ENCODE measurements around the gene PDCD5.

Gene PDCD5

GRCh38 chr19:32606289-32606688, 25.3 kb downstream of the PDCD5 start:
- H3K4me3 ChIP-seq (replicated peaks; ENCODE audit: insufficient read depth, low read length) = no peak overlapping the region
- no peaks in the 10 kb centered on the region for H3K27me3 ChIP-seq (ENCODE audit: insufficient read depth, poor library complexity, severe bottlenecking)
- TF ChIP-seq GABPA (IDR thresholded peaks at IDR 0.05; ENCODE audit: low read depth) (no peak), REST (IDR thresholded peaks at IDR 0.05; ENCODE audit: insufficient replicate concordance, low read depth) (no peak), SPI1 (IDR thresholded peaks at IDR 0.05; ENCODE audit: borderline replicate concordance, low read depth) (no peak), POLR2AphosphoS5 (IDR thresholded peaks at IDR 0.05; ENCODE audit: low read depth) (no peak)
- TF ChIP-seq, protein P1, sequence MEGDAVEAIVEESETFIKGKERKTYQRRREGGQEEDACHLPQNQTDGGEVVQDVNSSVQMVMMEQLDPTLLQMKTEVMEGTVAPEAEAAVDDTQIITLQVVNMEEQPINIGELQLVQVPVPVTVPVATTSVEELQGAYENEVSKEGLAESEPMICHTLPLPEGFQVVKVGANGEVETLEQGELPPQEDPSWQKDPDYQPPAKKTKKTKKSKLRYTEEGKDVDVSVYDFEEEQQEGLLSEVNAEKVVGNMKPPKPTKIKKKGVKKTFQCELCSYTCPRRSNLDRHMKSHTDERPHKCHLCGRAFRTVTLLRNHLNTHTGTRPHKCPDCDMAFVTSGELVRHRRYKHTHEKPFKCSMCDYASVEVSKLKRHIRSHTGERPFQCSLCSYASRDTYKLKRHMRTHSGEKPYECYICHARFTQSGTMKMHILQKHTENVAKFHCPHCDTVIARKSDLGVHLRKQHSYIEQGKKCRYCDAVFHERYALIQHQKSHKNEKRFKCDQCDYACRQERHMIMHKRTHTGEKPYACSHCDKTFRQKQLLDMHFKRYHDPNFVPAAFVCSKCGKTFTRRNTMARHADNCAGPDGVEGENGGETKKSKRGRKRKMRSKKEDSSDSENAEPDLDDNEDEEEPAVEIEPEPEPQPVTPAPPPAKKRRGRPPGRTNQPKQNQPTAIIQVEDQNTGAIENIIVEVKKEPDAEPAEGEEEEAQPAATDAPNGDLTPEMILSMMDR (IDR thresholded peaks at IDR 0.05; ENCODE audit: insufficient read depth, low read length) = no peak
- no peak for DNase-seq (ENCODE audit: low read depth in 1 of 2, low spot score in 1 of 2)
- no peak overlapping the region for H3K27ac ChIP-seq (replicated peaks)

- H3K27ac ChIP-seq (replicated peaks) = no peak overlapping the region
- no peak overlapping the region for H3K4me3 ChIP-seq (replicated peaks; ENCODE audit: insufficient read depth, low read length)
- no peak for DNase-seq (ENCODE audit: low read depth in 1 of 2, low spot score in 1 of 2)
- no peaks in the 10 kb centered on the region for H3K27me3 ChIP-seq (ENCODE audit: insufficient read depth, poor library complexity, severe bottlenecking)
- TF ChIP-seq SPI1 (IDR thresholded peaks at IDR 0.05; ENCODE audit: borderline replicate concordance, low read depth) = no peak
- no peak for TF ChIP-seq POLR2AphosphoS5 (IDR thresholded peaks at IDR 0.05; ENCODE audit: low read depth)
- no peak for TF ChIP-seq GABPA (IDR thresholded peaks at IDR 0.05; ENCODE audit: low read depth)
- TF ChIP-seq, protein P1 (IDR thresholded peaks at IDR 0.05; ENCODE audit: insufficient read depth, low read length) = no peak
Measured at GRCh38 chr19:32607479-32607878, 26.5 kb downstream of the PDCD5 start.

- no peak overlapping the region for H3K4me3 ChIP-seq (replicated peaks; ENCODE audit: insufficient read depth, low read length)
- H3K27me3 ChIP-seq (ENCODE audit: insufficient read depth, poor library complexity, severe bottlenecking) = no peaks in the 10 kb centered on the region
- H3K27ac ChIP-seq (replicated peaks) = no peak overlapping the region
- TF ChIP-seq GABPA (IDR thresholded peaks at IDR 0.05; ENCODE audit: low read depth) = no peak
- TF ChIP-seq, protein P1 (IDR thresholded peaks at IDR 0.05; ENCODE audit: insufficient read depth, low read length) = no peak
- TF ChIP-seq SPI1 (IDR thresholded peaks at IDR 0.05; ENCODE audit: borderline replicate concordance, low read depth) = no peak
- no peak for TF ChIP-seq POLR2AphosphoS5 (IDR thresholded peaks at IDR 0.05; ENCODE audit: low read depth)
- TF ChIP-seq REST (IDR thresholded peaks at IDR 0.05; ENCODE audit: insufficient replicate concordance, low read depth) = no peak
- DNase-seq (ENCODE audit: low read depth in 1 of 2, low spot score in 1 of 2) = no peak
Measured at GRCh38 chr19:32611161-32611560, 30.2 kb downstream of the PDCD5 start.

DNA sequence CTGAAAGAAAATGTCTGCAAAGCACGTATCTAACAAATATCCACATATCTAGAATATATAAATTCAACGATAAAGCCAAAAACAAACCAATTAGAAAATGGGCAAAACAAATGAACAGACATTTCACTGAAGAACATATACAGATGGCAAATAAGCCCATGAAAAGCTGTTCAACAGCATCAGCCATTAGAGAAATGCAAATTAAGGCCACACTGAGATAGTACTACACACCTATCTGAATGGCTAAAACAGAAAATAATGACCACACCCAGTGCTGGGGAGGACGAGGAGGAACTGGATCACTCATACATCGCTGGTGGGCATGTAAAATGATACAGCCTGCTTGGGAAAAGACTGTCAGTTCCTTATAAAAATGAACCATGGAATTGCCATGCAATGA, 32.0 kb downstream of the PDCD5 start:
- TF ChIP-seq SPI1 (IDR thresholded peaks at IDR 0.05; ENCODE audit: borderline replicate concordance, low read depth) (no peak), REST (IDR thresholded peaks at IDR 0.05; ENCODE audit: insufficient replicate concordance, low read depth) (no peak), POLR2AphosphoS5 (IDR thresholded peaks at IDR 0.05; ENCODE audit: low read depth) (no peak), GABPA (IDR thresholded peaks at IDR 0.05; ENCODE audit: low read depth) (no peak)
- TF ChIP-seq, protein P1 (IDR thresholded peaks at IDR 0.05; ENCODE audit: insufficient read depth, low read length) = no peak
- DNase-seq (ENCODE audit: low read depth in 1 of 2, low spot score in 1 of 2) = no peak
- no peak overlapping the region for H3K27ac ChIP-seq (replicated peaks)
- H3K27me3 ChIP-seq (ENCODE audit: insufficient read depth, poor library complexity, severe bottlenecking) = no peaks in the 10 kb centered on the region
- no peak overlapping the region for H3K4me3 ChIP-seq (replicated peaks; ENCODE audit: insufficient read depth, low read length)

All from HL-60 (cell line).